LNCAP (cell line): ENCODE data around the gene AEN.

Experiments
- CTCF ChIP-seq: fragments of 450-650 bp; IDR thresholded peaks from 2 replicates; pipeline ENCODE4 v1.5.1; 2017; ENCODE audit warnings: mild to moderate bottlenecking

The AEN gene

GRCh38 chr15:88620995-88621772 lies at the start of gene AEN:
AEN (plus strand) TSS chr15:88621340; CDS start chr15:88626210, 4,870 bp downstream.
- no peak for TF ChIP-seq CTCF

- no peak for TF ChIP-seq CTCF
Observed at GRCh38 chr15:88571852-88572259, 49.3 kb upstream of the AEN start.

- no peak for TF ChIP-seq CTCF
Observed at GRCh38 chr15:88574077-88574476, 47.1 kb upstream of the AEN start.

- no peak for TF ChIP-seq CTCF
Observed at GRCh38 chr15:88574655-88575054, 46.5 kb upstream of the AEN start.

GRCh38 chr15:88579322-88579721 lies 41.8 kb upstream of the AEN start:
- no peak for TF ChIP-seq CTCF

- TF ChIP-seq CTCF = no peak
Observed at GRCh38 chr15:88580532-88580931, 40.6 kb upstream of the AEN start.

- TF ChIP-seq CTCF = no peak
Observed at GRCh38 chr15:88586401-88587162, 34.6 kb upstream of the AEN start.
